ENCODE measurements around the gene OSBPL8. TPM values are rescaled to one million over a fixed set of nuclear protein-coding genes. Genes with fewer than 3 reads are reported as not detected.

OSBPL8 gene
- total and polyA plus RNA-seq, 2 donors (not counting 1 experiment from before 2014, with no cell fraction given): 89.6 to 240 TPM

GRCh38 chr12:76554405-76555230, 5.0 kb downstream of the OSBPL8 start:
- H3K27ac ChIP-seq (ENCODE audit: insufficient read depth, low read length): no peak overlapping the region
- no peak overlapping the region for H3K4me2 ChIP-seq (ENCODE audit: extremely low read depth, insufficient read depth, low read length)
- DNase-seq (ENCODE audit: low read depth in 2 of 2): no peak
- no peak overlapping the region for H3K4me3 ChIP-seq (replicated peaks in 1 of 4; ENCODE audit: control extremely low read depth in 1 of 4, insufficient read depth in 1 of 4, low read depth in 3 of 4, low read length in 4 of 4)
- H3K36me3 ChIP-seq (ENCODE audit: control insufficient read depth, insufficient read depth, low read length): no peaks in the 10 kb centered on the region
- no peak overlapping the region for H3K9ac ChIP-seq (ENCODE audit: insufficient read depth, low read length)
- TF ChIP-seq CTCF (conservative IDR thresholded peaks at IDR 0.05 in 1 of 2, IDR thresholded peaks at IDR 0.05 in 1 of 2; ENCODE audit: low read depth in 1 of 2, low read length in 2 of 2): no peak
- no peak for TF ChIP-seq EZH2 (IDR thresholded peaks at IDR 0.05; ENCODE audit: low read length, missing control alignments)
- no peaks in the 10 kb centered on the region for H3K27me3 ChIP-seq (ENCODE audit: control insufficient read depth, insufficient read depth, low read length)
- no peaks in the 10 kb centered on the region for H3K9me3 ChIP-seq (ENCODE audit: control insufficient read depth, insufficient read depth, low read depth, low read length)
- peaks cover 3% of the 10 kb centered on the region for H3K4me1 ChIP-seq (ENCODE audit: control insufficient read depth, extremely low read depth, insufficient read depth, low read length)
- peaks cover 74% of the 10 kb centered on the region for H3K79me2 ChIP-seq (ENCODE audit: control insufficient read depth, insufficient read depth, low read length)
- no peaks in the 10 kb centered on the region for H4K20me1 ChIP-seq (ENCODE audit: control insufficient read depth, extremely low read depth, insufficient read depth, low read length)
- no peak overlapping the region for H2AFZ ChIP-seq (ENCODE audit: low read length)

- no peak overlapping the region for H2AFZ ChIP-seq (ENCODE audit: low read length)
- TF ChIP-seq CTCF (conservative IDR thresholded peaks at IDR 0.05 in 1 of 2, IDR thresholded peaks at IDR 0.05 in 1 of 2; ENCODE audit: low read depth in 1 of 2, low read length in 2 of 2) (no peak), EZH2 (IDR thresholded peaks at IDR 0.05; ENCODE audit: low read length, missing control alignments) (no peak)
- no peaks in the 10 kb centered on the region for H3K36me3 ChIP-seq (ENCODE audit: control insufficient read depth, insufficient read depth, low read length)
- H3K79me2 ChIP-seq (ENCODE audit: control insufficient read depth, insufficient read depth, low read length): peaks cover 64% of the 10 kb centered on the region
- H3K4me1 ChIP-seq (ENCODE audit: control insufficient read depth, extremely low read depth, insufficient read depth, low read length): peaks cover 3% of the 10 kb centered on the region
- H3K9me3 ChIP-seq (ENCODE audit: control insufficient read depth, insufficient read depth, low read depth, low read length): no peaks in the 10 kb centered on the region
- peak in 1 of 2 donors; percentile 74 for DNase-seq (ENCODE audit: low read depth in 2 of 2)
- no peak overlapping the region for H3K4me3 ChIP-seq (replicated peaks in 1 of 4; ENCODE audit: control extremely low read depth in 1 of 4, insufficient read depth in 1 of 4, low read depth in 3 of 4, low read length in 4 of 4)
- no peaks in the 10 kb centered on the region for H4K20me1 ChIP-seq (ENCODE audit: control insufficient read depth, extremely low read depth, insufficient read depth, low read length)
- no peak overlapping the region for H3K9ac ChIP-seq (ENCODE audit: insufficient read depth, low read length)
- no peaks in the 10 kb centered on the region for H3K27me3 ChIP-seq (ENCODE audit: control insufficient read depth, insufficient read depth, low read length)
- H3K27ac ChIP-seq (ENCODE audit: insufficient read depth, low read length): no peak overlapping the region
- no peak overlapping the region for H3K4me2 ChIP-seq (ENCODE audit: extremely low read depth, insufficient read depth, low read length)
These were observed 7.1 kb downstream of the OSBPL8 start for GRCh38 chr12:76552343-76552938.

GRCh38 chr12:76551482-76551888, 8.1 kb downstream of the OSBPL8 start:
- H3K36me3 ChIP-seq (ENCODE audit: control insufficient read depth, insufficient read depth, low read length): no peaks in the 10 kb centered on the region
- H3K4me2 ChIP-seq (ENCODE audit: extremely low read depth, insufficient read depth, low read length): no peak overlapping the region
- H3K27ac ChIP-seq (ENCODE audit: insufficient read depth, low read length): no peak overlapping the region
- TF ChIP-seq CTCF (conservative IDR thresholded peaks at IDR 0.05 in 1 of 2, IDR thresholded peaks at IDR 0.05 in 1 of 2; ENCODE audit: low read depth in 1 of 2, low read length in 2 of 2): no peak
- no peak for TF ChIP-seq EZH2 (IDR thresholded peaks at IDR 0.05; ENCODE audit: low read length, missing control alignments)
- no peak for DNase-seq (ENCODE audit: low read depth in 2 of 2)
- H3K9ac ChIP-seq (ENCODE audit: insufficient read depth, low read length): no peak overlapping the region
- H3K9me3 ChIP-seq (ENCODE audit: control insufficient read depth, insufficient read depth, low read depth, low read length): no peaks in the 10 kb centered on the region
- peaks cover 62% of the 10 kb centered on the region for H3K79me2 ChIP-seq (ENCODE audit: control insufficient read depth, insufficient read depth, low read length)
- no peak overlapping the region for H2AFZ ChIP-seq (ENCODE audit: low read length)
- H3K4me3 ChIP-seq (replicated peaks in 1 of 4; ENCODE audit: control extremely low read depth in 1 of 4, insufficient read depth in 1 of 4, low read depth in 3 of 4, low read length in 4 of 4): no peak overlapping the region
- H3K4me1 ChIP-seq (ENCODE audit: control insufficient read depth, extremely low read depth, insufficient read depth, low read length): peaks cover 3% of the 10 kb centered on the region
- no peaks in the 10 kb centered on the region for H3K27me3 ChIP-seq (ENCODE audit: control insufficient read depth, insufficient read depth, low read length)
- H4K20me1 ChIP-seq (ENCODE audit: control insufficient read depth, extremely low read depth, insufficient read depth, low read length): no peaks in the 10 kb centered on the region
